K562 (cell line): ENCODE results near the gene PPARGC1A. TPM values are rescaled to one million over a fixed set of nuclear protein-coding genes. Genes with fewer than 3 reads are reported as not detected.

Experiments
- ATAC-seq: fragments of 200-7000 bp; cut with Tn5 transposase; 3 replicates; pipeline ENCODE4 v1.9.1; 2020; ENCODE audit warnings: moderate library complexity
- BruUV-seq: library from RNA; stranded (reverse); fragments of 400-500 nt; replicated peaks from 2 replicates; lab custom pipeline; 2021; lab: Mats Ljungman, UMichigan
- CTCF ChIA-PET: fragments of 300-600 bp; formaldehyde crosslinking; extraction: SDS; loops from one replicate; lab custom pipeline; 2021; ENCODE audit warnings: low intra/inter-chr PET ratio; lab: Yijun Ruan, JAX
- POLR2A ChIA-PET: fragments of 300-600, 350-650 bp; sonication (Branson Sonifier 250); formaldehyde crosslinking; extraction: SDS; loops from one replicate; lab custom pipeline; 2021; ENCODE audit warnings: antibody characterized with exemption, inconsistent platforms; lab: Yijun Ruan, JAX
- DNase-seq, 4 experiments: peaks; one replicate each; pipeline versions ENCODE4 v3.0.0 to v3.0.0-alpha.2; 2011 to 2018; ENCODE audit warnings: low spot score in 3 of 4, mixed read lengths in 3 of 4; ENCODE audit errors: extremely low read depth in 1 of 4
- FAIRE-seq: peaks from 2 replicates; lab custom pipeline; 2011; peaks lifted over from hg19 to GRCh38; lab: Jason Lieb, UNC
- H2AFZ ChIP-seq: 2 replicates; pipeline ENCODE4 v1.6.0; 2011; ENCODE audit warnings: low read depth, low read length, control low read depth, inconsistent platforms
- H3K27ac ChIP-seq: fragments of 200-600 bp; 3 replicates; pipeline ENCODE4 v1.8.0; 2011; ENCODE audit warnings: low read depth, mild to moderate bottlenecking, control low read depth, inconsistent platforms, low read length, moderate library complexity, mixed read lengths; ENCODE audit errors: extremely low read depth
- H3K27me3 ChIP-seq, 2 experiments: fragments of 300-600 bp in 1 of 2; 2 replicates in 1 of 2; 3 replicates in 1 of 2; pipeline versions ENCODE4 v1.6.0 to v1.8.0; 2011; ENCODE audit warnings: inconsistent platforms in 2 of 2, low read length in 2 of 2, mild to moderate bottlenecking in 1 of 2, mixed read lengths in 1 of 2, moderate library complexity in 1 of 2; ENCODE audit not compliant: control insufficient read depth in 2 of 2, insufficient read depth in 2 of 2
- H3K36me3 ChIP-seq: fragments of 300-600 bp; 3 replicates; pipeline ENCODE4 v1.8.0; 2011; ENCODE audit warnings: mild to moderate bottlenecking, low read length, inconsistent platforms; ENCODE audit not compliant: control insufficient read depth, insufficient read depth
- H3K4me1 ChIP-seq, 2 experiments: fragments of 200-600 bp in 1 of 2; replicated peaks in 1 of 2; 2 replicates in 1 of 2; 3 replicates in 1 of 2; pipeline versions ENCODE4 v1.5.1 to v1.8.0; 2011; ENCODE audit warnings: inconsistent platforms in 2 of 2, low read length in 2 of 2, mild to moderate bottlenecking in 1 of 2, mixed read lengths in 1 of 2, moderate library complexity in 1 of 2; ENCODE audit not compliant: control insufficient read depth in 2 of 2, insufficient read depth in 2 of 2
- H3K4me2 ChIP-seq: 2 replicates; pipeline ENCODE4 v1.6.1; 2011; ENCODE audit warnings: low read length, control low read depth, inconsistent platforms, mixed read lengths; ENCODE audit not compliant: insufficient read depth
- H3K4me3 ChIP-seq: fragments of 200-600 bp; sonication (generic), shearing (Covaris generic); 2 replicates; pipeline ENCODE4 v1.5.1; 2016; ENCODE audit warnings: control low read depth, inconsistent platforms
- H3K79me2 ChIP-seq: fragments of 200-600 bp; 3 replicates; pipeline ENCODE4 v1.8.0; 2011; ENCODE audit warnings: low read length, inconsistent platforms; ENCODE audit not compliant: control insufficient read depth, insufficient read depth
- H3K9ac ChIP-seq, 2 experiments: 2 replicates each; pipeline versions ENCODE4 v1.6.0 to v1.6.1; 2011; ENCODE audit warnings: low read depth in 2 of 2, low read length in 2 of 2, control low read depth in 1 of 2, inconsistent platforms in 1 of 2, mild to moderate bottlenecking in 1 of 2, mixed read lengths in 1 of 2; ENCODE audit not compliant: insufficient read depth in 1 of 2
- H3K9me1 ChIP-seq: one replicate; pipeline ENCODE4 v1.6.0; 2011; ENCODE audit warnings: inconsistent platforms, mild to moderate bottlenecking, low read length, moderate library complexity; ENCODE audit not compliant: control insufficient read depth, insufficient read depth
- H3K9me3 ChIP-seq: replicated peaks from 2 replicates; pipeline ENCODE4 v1.5.1; 2011; ENCODE audit warnings: low read depth, low read length, inconsistent platforms; ENCODE audit not compliant: control insufficient read depth, insufficient read depth
- H4K20me1 ChIP-seq: replicated peaks from 2 replicates; pipeline ENCODE4 v1.6.1; 2011; ENCODE audit warnings: low read length, inconsistent platforms, mixed read lengths; ENCODE audit not compliant: control insufficient read depth, insufficient read depth
- DDX20 ChIP-seq: fragments of 450-650 bp; IDR thresholded peaks from 2 replicates; pipeline ENCODE4 v1.6.1; 2016; ENCODE audit warnings: missing genetic modification characterization, low read depth, mild to moderate bottlenecking, missing compliant biosample characterization, moderate library complexity
- EWSR1 ChIP-seq: fragments of 450-650 bp; IDR thresholded peaks from 2 replicates; pipeline ENCODE4 v1.6.1; 2018; ENCODE audit warnings: borderline replicate concordance, mild to moderate bottlenecking, low read depth, moderate library complexity; ENCODE audit not compliant: partially characterized antibody
- PRMT5 ChIP-seq: sonication (generic); formaldehyde crosslinking; IDR thresholded peaks from 2 replicates; pipeline ENCODE4 v1.5.0; 2020; ENCODE audit warnings: missing genetic modification reagents
- WGBS: fragments of 100-300 bp; shearing (Covaris generic); methylation state at CpG from one replicate; pipeline ENCODE4 v1.1.6; 2016; ENCODE audit warnings: low coverage, mixed read lengths; ENCODE audit not compliant: insufficient coverage; ENCODE audit errors: missing lambda C conversion rate; 5-methylcytosine and 5-hydroxymethylcytosine counted together
- in situ Hi-C: fragments of 300-500 bp; cut with MboI; formaldehyde crosslinking; loops from 4 replicates; pipeline ENCODE4 v1.15.0; 2018; ENCODE audit warnings: inconsistent platforms, mixed read lengths
- intact Hi-C: fragments of 100-400 bp; cut with micrococcal nuclease; formaldehyde crosslinking; loops from 2 replicates; pipeline ENCODE4 v1.14.2; 2022
- polyA plus RNA-seq, 8 experiments: library from polyadenylated mRNA; depleted of rRNA in 4 of 8; stranded (reverse) in 5 of 8; unstranded in 3 of 8; fragments of >200 nt; fragmentation: Nextera tagmentation in 2 of 8; fragmentation: Illumina TruSeq in 1 of 8; extraction: Ambion mirVana in 2 of 8; extraction: Trizol in 1 of 8; gene quantifications; 2 replicates each; pipeline versions ENCODE4 v1.2.1 to v1.2.3, GENCODE V29; 2011 to 2014; ENCODE audit warnings: inconsistent platforms in 1 of 8, missing spikeins in 1 of 8
- total RNA-seq, 7 experiments: library from RNA; depleted of rRNA in 6 of 7; stranded (reverse); fragments of >200 nt in 6 of 7; fragmentation: Illumina TruSeq in 2 of 7; extraction: Trizol in 2 of 7; gene quantifications; 2 replicates each; pipeline versions ENCODE4 v1.2.1 to v1.2.3, GENCODE V29; 2011 to 2021; ENCODE audit warnings: low replicate concordance in 1 of 7
- TF ChIP-seq, protein P1 (sequence below), 2 experiments: fragments of 200-800 bp in 1 of 2; sonication (Bioruptor generic) in 1 of 2; sonication (generic) in 1 of 2; formaldehyde crosslinking in 1 of 2; IDR thresholded peaks in 1 of 2; conservative IDR thresholded peaks in 1 of 2; 2 replicates each; pipeline versions ENCODE4 v1.5.0 to v1.6.1; 2016 to 2020; ENCODE audit warnings: missing compliant biosample characterization in 1 of 2, missing genetic modification characterization in 1 of 2, missing genetic modification reagents in 1 of 2
- TF ChIP-seq, protein P2 (sequence below): IDR thresholded peaks from 2 replicates; pipeline ENCODE4 v1.6.1; 2016; ENCODE audit warnings: missing genetic modification characterization, missing compliant biosample characterization

The PPARGC1A gene
- total and polyA plus RNA-seq, 9 of the 15 experiments (the other 6 are each of a cell fraction or from before 2014, with no cell fraction given): 0.02 TPM; not detected in 8

DNA sequence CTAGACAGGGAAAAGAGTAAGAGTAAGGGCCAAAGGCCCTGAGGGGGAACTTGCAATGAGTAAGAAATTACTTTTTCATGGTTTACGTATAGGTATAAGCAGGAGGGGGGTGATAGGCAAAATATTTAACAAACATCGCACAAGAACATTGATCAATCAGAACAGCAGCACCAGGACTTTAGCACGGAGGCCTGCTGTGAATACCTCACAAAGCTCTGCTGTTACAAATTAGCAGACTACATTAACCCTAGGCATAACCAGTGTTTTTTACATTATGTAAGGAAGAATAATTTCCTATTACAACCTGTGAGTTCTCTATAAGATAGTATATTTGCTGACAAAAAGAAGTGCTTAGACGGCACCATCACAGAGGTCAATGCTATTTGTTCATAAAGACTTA is 44.9 kb downstream of the PPARGC1A start:
- no peak overlapping the region for H3K4me3 ChIP-seq
- intact Hi-C loops (no loop called here), in situ Hi-C loops (no loop called here)
- no peak overlapping the region for H3K27ac ChIP-seq
- H2AFZ ChIP-seq: no peak overlapping the region
- no peaks in the 10 kb centered on the region for H4K20me1 ChIP-seq
- H3K4me1 ChIP-seq: no peaks in the 10 kb centered on the region
- no peak overlapping the region for H3K9ac ChIP-seq
- ChIA-PET CTCF (no interaction called here), POLR2A (no interaction called here)
- H3K4me2 ChIP-seq: no peak overlapping the region
- H3K79me2 ChIP-seq: no peaks in the 10 kb centered on the region
- H3K36me3 ChIP-seq: no peaks in the 10 kb centered on the region
- no peaks in the 10 kb centered on the region for H3K9me1 ChIP-seq
- ATAC-seq (no peak), DNase-seq (no peak), FAIRE-seq (no peak)
- TF ChIP-seq, protein P1, sequence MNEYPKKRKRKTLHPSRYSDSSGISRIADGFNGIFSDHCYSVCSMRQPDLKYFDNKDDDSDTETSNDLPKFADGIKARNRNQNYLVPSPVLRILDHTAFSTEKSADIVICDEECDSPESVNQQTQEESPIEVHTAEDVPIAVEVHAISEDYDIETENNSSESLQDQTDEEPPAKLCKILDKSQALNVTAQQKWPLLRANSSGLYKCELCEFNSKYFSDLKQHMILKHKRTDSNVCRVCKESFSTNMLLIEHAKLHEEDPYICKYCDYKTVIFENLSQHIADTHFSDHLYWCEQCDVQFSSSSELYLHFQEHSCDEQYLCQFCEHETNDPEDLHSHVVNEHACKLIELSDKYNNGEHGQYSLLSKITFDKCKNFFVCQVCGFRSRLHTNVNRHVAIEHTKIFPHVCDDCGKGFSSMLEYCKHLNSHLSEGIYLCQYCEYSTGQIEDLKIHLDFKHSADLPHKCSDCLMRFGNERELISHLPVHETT (CRISPR knock-in tag; conservative IDR thresholded peaks at IDR 0.05 in 1 of 2, IDR thresholded peaks at IDR 0.05 in 1 of 2): no peak
- TF ChIP-seq, protein P2, sequence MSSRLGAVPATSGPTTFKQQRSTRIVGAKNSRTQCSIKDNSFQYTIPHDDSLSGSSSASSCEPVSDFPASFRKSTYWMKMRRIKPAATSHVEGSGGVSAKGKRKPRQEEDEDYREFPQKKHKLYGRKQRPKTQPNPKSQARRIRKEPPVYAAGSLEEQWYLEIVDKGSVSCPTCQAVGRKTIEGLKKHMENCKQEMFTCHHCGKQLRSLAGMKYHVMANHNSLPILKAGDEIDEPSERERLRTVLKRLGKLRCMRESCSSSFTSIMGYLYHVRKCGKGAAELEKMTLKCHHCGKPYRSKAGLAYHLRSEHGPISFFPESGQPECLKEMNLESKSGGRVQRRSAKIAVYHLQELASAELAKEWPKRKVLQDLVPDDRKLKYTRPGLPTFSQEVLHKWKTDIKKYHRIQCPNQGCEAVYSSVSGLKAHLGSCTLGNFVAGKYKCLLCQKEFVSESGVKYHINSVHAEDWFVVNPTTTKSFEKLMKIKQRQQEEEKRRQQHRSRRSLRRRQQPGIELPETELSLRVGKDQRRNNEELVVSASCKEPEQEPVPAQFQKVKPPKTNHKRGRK (tag): no peak
- no peak for TF ChIP-seq EWSR1
- no peak for TF ChIP-seq DDX20 (tag)
- no peak for TF ChIP-seq PRMT5 (CRISPR knock-in tag)
- WGBS: 7% methylated on average over 4 of the region's 4 CpGs
- no TSS peak for BruUV-seq
- H3K9me3 ChIP-seq: no peaks in the 10 kb centered on the region
- no peaks in the 10 kb centered on the region for H3K27me3 ChIP-seq
